Colon (tissue), 2 donors: ENCODE data around the gene GIGYF2.

Experiments
- FAIRE-seq: peaks from 2 replicates; lab custom pipeline; 2012; peaks lifted over from hg19 to GRCh38; lab: Jason Lieb, UNC
- donor health status: control.
- donor health status: control.

The GIGYF2 gene

GRCh38 chr2:232761301-232761907 is 64.3 kb downstream of the GIGYF2 start:
- no peak for FAIRE-seq

- FAIRE-seq = no peak
Observed at GRCh38 chr2:232767866-232768265, 70.7 kb downstream of the GIGYF2 start.

- FAIRE-seq = no peak
Observed at GRCh38 chr2:232770207-232770606, 73.1 kb downstream of the GIGYF2 start.

- FAIRE-seq = no peak
Observed at GRCh38 chr2:232771870-232772269, 74.7 kb downstream of the GIGYF2 start.

GRCh38 chr2:232772531-232772930 is 75.4 kb downstream of the GIGYF2 start:
- no peak for FAIRE-seq

GRCh38 chr2:232773815-232774214 is 76.7 kb downstream of the GIGYF2 start:
- no peak for FAIRE-seq

- no peak for FAIRE-seq
Observed at GRCh38 chr2:232776435-232776834, 79.3 kb downstream of the GIGYF2 start, which contains the start of gene KCNJ13. Gene KCNJ13, minus strand, starts transcription at chr2:232776565. Its CDS starts 5,203 bp downstream, at chr2:232771362.

- no peak for FAIRE-seq
Observed at GRCh38 chr2:232777276-232777675, 80.1 kb downstream of the GIGYF2 start.

- no peak for FAIRE-seq
Observed at GRCh38 chr2:232779465-232779864, 82.3 kb downstream of the GIGYF2 start.

- no peak for FAIRE-seq
Observed at GRCh38 chr2:232779934-232780333, 82.8 kb downstream of the GIGYF2 start.

- FAIRE-seq = no peak
Observed at GRCh38 chr2:232781765-232782164, 84.6 kb downstream of the GIGYF2 start.

GRCh38 chr2:232783278-232783677 is 86.1 kb downstream of the GIGYF2 start:
- FAIRE-seq = no peak

- FAIRE-seq = no peak
Observed at GRCh38 chr2:232787806-232788205, 90.7 kb downstream of the GIGYF2 start.

GRCh38 chr2:232789082-232789481 is 92.0 kb downstream of the GIGYF2 start:
- FAIRE-seq = no peak

GRCh38 chr2:232791518-232791917 is 94.4 kb downstream of the GIGYF2 start:
- FAIRE-seq = no peak

GRCh38 chr2:232793271-232793670 is 96.1 kb downstream of the GIGYF2 start:
- FAIRE-seq = no peak

- FAIRE-seq = no peak
Observed at GRCh38 chr2:232794981-232795380, 97.8 kb downstream of the GIGYF2 start.

- FAIRE-seq = no peak
Observed at GRCh38 chr2:232795920-232796319, 98.8 kb downstream of the GIGYF2 start.

GRCh38 chr2:232798187-232798586 is 101.1 kb downstream of the GIGYF2 start:
- FAIRE-seq = no peak

GRCh38 chr2:232800166-232800565 is 103.0 kb downstream of the GIGYF2 start:
- FAIRE-seq = no peak

GRCh38 chr2:232802091-232802490 is 105.0 kb downstream of the GIGYF2 start:
- no peak for FAIRE-seq

- no peak for FAIRE-seq
Observed at GRCh38 chr2:232809349-232810124, 112.4 kb downstream of the GIGYF2 start.

GRCh38 chr2:232810444-232810843 is 113.3 kb downstream of the GIGYF2 start:
- peak; percentile 28 for FAIRE-seq

- FAIRE-seq = no peak
Observed at GRCh38 chr2:232815569-232815968, 118.4 kb downstream of the GIGYF2 start.
